GM12891 (cell line): Measurements from ENCODE around the gene SUPT5H.

Experiments used
- POLR2A ChIP-seq: IDR thresholded peaks from 2 replicates; pipeline ENCODE4 v1.6.1; 2011; ENCODE audit warnings: low read depth, low read length, control low read depth
- POLR2AphosphoS5 ChIP-seq: IDR thresholded peaks from 2 replicates; pipeline ENCODE4 v1.6.1; 2011; ENCODE audit warnings: low read depth, low read length, control low read depth
- POU2F2 ChIP-seq: IDR thresholded peaks from 2 replicates; pipeline ENCODE4 v1.6.1; 2011; ENCODE audit warnings: low read depth, mild to moderate bottlenecking, control low read depth, low read length, moderate library complexity
- TAF1 ChIP-seq: IDR thresholded peaks from 2 replicates; pipeline ENCODE4 v1.6.1; 2011; ENCODE audit warnings: low read depth, low read length, control low read depth

- TF ChIP-seq POLR2A (peak; percentile 76; the same call in 1 of the 2 replicates), POU2F2 (peak; percentile 100), TAF1 (peak; percentile 47; the same call in 1 of the 2 replicates), POLR2AphosphoS5 (peak; percentile 78)
Measured at GRCh38 chr19:39412100-39412866, 33.1 kb upstream of the SUPT5H start, which contains the start of gene PLEKHG2.
